Trophoblast cell (in vitro differentiated cells and primary cell): ENCODE data around the gene IGF1.
A peak's percentile ranks its signal among the peaks of the same experiment; 100 is the strongest.

Source experiments
- DNase-seq, 2 donors: peaks; one replicate each; pipeline ENCODE4 v3.0.0-alpha.2; 2016
- H2AFZ ChIP-seq: 2 replicates; pipeline ENCODE4 v1.6.1; 2013; ENCODE audit warnings: low read length, moderate library complexity, mild to moderate bottlenecking; ENCODE audit not compliant: insufficient read depth, poor library complexity
- H2AK5ac ChIP-seq: 2 replicates; pipeline ENCODE4 v1.6.1; 2013; ENCODE audit warnings: mild to moderate bottlenecking, low read length
- H2BK120ac ChIP-seq: 2 replicates; pipeline ENCODE4 v1.6.1; 2013; ENCODE audit warnings: low read length, mild to moderate bottlenecking, moderate library complexity; ENCODE audit not compliant: insufficient read depth, poor library complexity
- H2BK12ac ChIP-seq: 2 replicates; pipeline ENCODE4 v1.6.1; 2013; ENCODE audit warnings: mild to moderate bottlenecking, low read length, moderate library complexity
- H2BK5ac ChIP-seq: 2 replicates; pipeline ENCODE4 v1.6.1; 2013; ENCODE audit warnings: low read length, low read depth, moderate library complexity, mild to moderate bottlenecking; ENCODE audit not compliant: poor library complexity
- H3K14ac ChIP-seq: 2 replicates; pipeline ENCODE4 v1.6.1; 2013; ENCODE audit warnings: mild to moderate bottlenecking, low read length
- H3K18ac ChIP-seq: 2 replicates; pipeline ENCODE4 v1.6.1; 2013; ENCODE audit warnings: mild to moderate bottlenecking, low read length
- H3K23ac ChIP-seq: 2 replicates; pipeline ENCODE4 v1.6.1; 2013; ENCODE audit warnings: low read length
- H3K27ac ChIP-seq: 2 replicates; pipeline ENCODE4 v1.5.1; 2013; ENCODE audit warnings: low read depth, mild to moderate bottlenecking, inconsistent platforms, low read length, moderate library complexity
- H3K27me3 ChIP-seq: 2 replicates; pipeline ENCODE4 v1.6.1; 2013; ENCODE audit warnings: inconsistent platforms, mild to moderate bottlenecking, low read length, moderate library complexity; ENCODE audit not compliant: insufficient read depth
- H3K36me3 ChIP-seq, 2 experiments: 1 replicate in 1 of 2; 2 replicates in 1 of 2; pipeline ENCODE4 v1.6.1; 2013; ENCODE audit warnings: low read length in 2 of 2, mild to moderate bottlenecking in 2 of 2, moderate library complexity in 1 of 2; ENCODE audit not compliant: insufficient read depth in 2 of 2, control insufficient read depth in 1 of 2
- H3K4ac ChIP-seq: 2 replicates; pipeline ENCODE4 v1.6.1; 2013; ENCODE audit warnings: low read depth, mild to moderate bottlenecking, low read length, moderate library complexity
- H3K4me1 ChIP-seq, 2 experiments: 1 replicate in 1 of 2; 2 replicates in 1 of 2; pipeline ENCODE4 v1.6.1; 2013; ENCODE audit warnings: low read length in 2 of 2, mild to moderate bottlenecking in 2 of 2, moderate library complexity in 1 of 2; ENCODE audit not compliant: insufficient read depth in 2 of 2, control insufficient read depth in 1 of 2
- H3K4me2 ChIP-seq: 2 replicates; pipeline ENCODE4 v1.6.1; 2013; ENCODE audit warnings: inconsistent platforms, mild to moderate bottlenecking, low read length, moderate library complexity
- H3K4me3 ChIP-seq: 2 replicates; pipeline ENCODE4 v1.5.1; 2013; ENCODE audit warnings: mild to moderate bottlenecking, low read depth, low read length, inconsistent platforms
- H3K79me1 ChIP-seq: one replicate; pipeline ENCODE4 v1.6.1; 2013; ENCODE audit warnings: low read length
- H3K79me2 ChIP-seq: 2 replicates; pipeline ENCODE4 v1.6.1; 2013; ENCODE audit warnings: low read length, mild to moderate bottlenecking; ENCODE audit not compliant: control insufficient read depth, insufficient read depth, poor library complexity
- H3K9ac ChIP-seq: 2 replicates; pipeline ENCODE4 v1.6.1; 2013; ENCODE audit warnings: mild to moderate bottlenecking, low read length
- H3K9me3 ChIP-seq: 2 replicates; pipeline ENCODE4 v1.6.1; 2013; ENCODE audit warnings: low read depth, mild to moderate bottlenecking, control low read depth, inconsistent platforms, low read length; ENCODE audit not compliant: insufficient read depth
- H4K12ac ChIP-seq: 2 replicates; pipeline ENCODE4 v1.6.1; 2013; ENCODE audit warnings: low read depth, mild to moderate bottlenecking, low read length, moderate library complexity
- H4K8ac ChIP-seq: 2 replicates; pipeline ENCODE4 v1.6.1; 2013; ENCODE audit warnings: low read depth, mild to moderate bottlenecking, low read length, moderate library complexity
- H4K91ac ChIP-seq: one replicate; pipeline ENCODE4 v1.6.1; 2013; ENCODE audit warnings: low read depth, mild to moderate bottlenecking, low read length, moderate library complexity
- WGBS: extraction: QIAGEN DNeasy Blood & Tissue Kit; methylation state at CpG from one replicate; pipeline ENCODE4 v1.1.7; 2013; ENCODE audit warnings: missing lambda C conversion rate; ENCODE audit not compliant: insufficient read length, insufficient coverage; ENCODE audit errors: extremely low coverage; 5-methylcytosine and 5-hydroxymethylcytosine counted together

Gene IGF1

DNA sequence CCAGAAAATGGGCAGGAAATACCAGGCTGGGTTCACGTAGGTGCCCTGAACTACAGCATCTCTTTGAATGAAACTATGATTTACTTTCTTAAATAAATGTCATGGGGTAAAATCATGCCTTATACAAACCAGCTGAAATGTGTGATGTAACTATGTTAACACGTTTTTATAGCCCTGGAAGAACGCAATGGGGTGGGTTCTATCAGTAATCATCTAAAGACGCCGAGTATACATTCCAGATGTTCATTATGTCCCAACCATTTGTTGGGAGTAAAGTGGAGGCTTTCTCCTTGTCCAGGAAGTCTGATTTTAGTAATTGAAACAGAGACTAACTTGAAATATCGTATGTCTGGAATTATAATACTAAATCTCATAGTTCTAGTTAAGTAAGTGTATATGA lies 16.2 kb upstream of the IGF1 start:
- Histone ChIP-seq H3K14ac (no peak overlapping the region), H2AFZ (no peak overlapping the region), H3K4me1 (no peaks in the 10 kb centered on the region), H2BK120ac (no peak overlapping the region), H3K4ac (no peak overlapping the region), H3K9me3 (no peaks in the 10 kb centered on the region), H3K18ac (no peak overlapping the region), H3K79me1 (no peaks in the 10 kb centered on the region), H4K12ac (no peak overlapping the region), H2BK12ac (no peak overlapping the region), H3K27ac (no peak overlapping the region), H4K91ac (no peak overlapping the region), H3K79me2 (no peaks in the 10 kb centered on the region), H3K36me3 (no peaks in the 10 kb centered on the region), H3K4me2 (no peak overlapping the region), H2AK5ac (no peak overlapping the region), H2BK5ac (no peak overlapping the region), H3K27me3 (no peaks in the 10 kb centered on the region), H3K23ac (no peak overlapping the region), H4K8ac (no peak overlapping the region), H3K9ac (no peak overlapping the region), H3K4me3 (no peak overlapping the region)
- no CpG with 5 or more reads among the region's 6 CpGs for WGBS
- DNase-seq: no peak

DNA sequence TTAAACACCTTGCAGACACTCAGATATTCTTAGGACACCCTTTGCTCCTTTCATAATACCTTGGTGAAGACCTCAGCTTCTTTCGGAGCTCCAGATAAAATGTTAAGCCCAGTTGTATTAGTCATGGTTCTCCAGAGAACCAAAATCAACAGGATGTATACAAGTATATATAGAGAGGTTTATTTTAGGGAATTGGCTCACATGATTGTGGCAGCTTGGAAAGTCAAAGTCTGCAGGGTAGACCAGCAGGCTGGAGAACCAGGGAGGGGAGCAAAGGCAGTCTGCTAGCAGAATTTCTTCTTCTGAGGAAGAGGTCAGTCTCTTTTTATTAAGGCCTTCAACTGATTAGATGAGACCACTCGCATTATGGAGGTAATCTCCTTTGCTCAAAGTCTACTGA lies 6.9 kb upstream of the IGF1 start:
- no peak overlapping the region for H3K14ac ChIP-seq
- H3K4me1 ChIP-seq: peaks cover 0 to 2% of the 10 kb centered on the region in 2 experiments
- H3K36me3 ChIP-seq: no peaks in the 10 kb centered on the region
- H3K23ac ChIP-seq: no peak overlapping the region
- H3K4me3 ChIP-seq: no peak overlapping the region
- no peak overlapping the region for H2BK120ac ChIP-seq
- no peak overlapping the region for H2AK5ac ChIP-seq
- no peaks in the 10 kb centered on the region for H3K9me3 ChIP-seq
- H4K8ac ChIP-seq: no peak overlapping the region
- H3K27ac ChIP-seq: no peak overlapping the region
- H3K18ac ChIP-seq: no peak overlapping the region
- DNase-seq: no peak
- no peak overlapping the region for H2BK5ac ChIP-seq
- H4K12ac ChIP-seq: no peak overlapping the region
- no CpG with 5 or more reads among the region's 2 CpGs for WGBS
- no peaks in the 10 kb centered on the region for H3K79me2 ChIP-seq
- no peak overlapping the region for H3K9ac ChIP-seq
- H3K4me2 ChIP-seq: no peak overlapping the region
- H2BK12ac ChIP-seq: no peak overlapping the region
- no peak overlapping the region for H2AFZ ChIP-seq
- no peak overlapping the region for H3K4ac ChIP-seq
- no peaks in the 10 kb centered on the region for H3K27me3 ChIP-seq
- H4K91ac ChIP-seq: no peak overlapping the region
- H3K79me1 ChIP-seq: no peaks in the 10 kb centered on the region

GRCh38 chr12:102486153-102486552 lies 5.8 kb upstream of the IGF1 start:
- no peak overlapping the region for H4K12ac ChIP-seq
- peaks cover 0 to 2% of the 10 kb centered on the region in 2 experiments for H3K4me1 ChIP-seq
- H3K9me3 ChIP-seq: no peaks in the 10 kb centered on the region
- H3K27me3 ChIP-seq: no peaks in the 10 kb centered on the region
- no peak overlapping the region for H2AFZ ChIP-seq
- no peaks in the 10 kb centered on the region for H3K36me3 ChIP-seq
- no peak overlapping the region for H2AK5ac ChIP-seq
- H3K18ac ChIP-seq: no peak overlapping the region
- H3K9ac ChIP-seq: no peak overlapping the region
- DNase-seq: no peak
- no peak overlapping the region for H2BK5ac ChIP-seq
- H2BK120ac ChIP-seq: no peak overlapping the region
- H3K4me2 ChIP-seq: no peak overlapping the region
- H3K79me2 ChIP-seq: no peaks in the 10 kb centered on the region
- H4K8ac ChIP-seq: no peak overlapping the region
- H2BK12ac ChIP-seq: no peak overlapping the region
- H3K14ac ChIP-seq: no peak overlapping the region
- no peak overlapping the region for H4K91ac ChIP-seq
- no peak overlapping the region for H3K4me3 ChIP-seq
- WGBS: no CpG with 5 or more reads among the region's 2 CpGs
- no peak overlapping the region for H3K27ac ChIP-seq
- no peak overlapping the region for H3K4ac ChIP-seq
- H3K79me1 ChIP-seq: no peaks in the 10 kb centered on the region
- no peak overlapping the region for H3K23ac ChIP-seq

- Histone ChIP-seq H3K4ac (no peak overlapping the region), H3K14ac (no peak overlapping the region), H3K4me3 (no peak overlapping the region), H3K27me3 (no peaks in the 10 kb centered on the region), H3K79me2 (no peaks in the 10 kb centered on the region), H3K4me2 (no peak overlapping the region), H3K9ac (no peak overlapping the region), H3K4me1 (peaks cover 0 to 2% of the 10 kb centered on the region in 2 experiments), H3K27ac (no peak overlapping the region), H2AK5ac (no peak overlapping the region), H3K23ac (no peak overlapping the region), H3K9me3 (no peaks in the 10 kb centered on the region), H2BK120ac (peak overlapping the region; percentile 53), H2BK12ac (peak overlapping the region; percentile 92), H4K91ac (no peak overlapping the region), H3K79me1 (peaks cover 1% of the 10 kb centered on the region), H4K12ac (no peak overlapping the region), H2BK5ac (no peak overlapping the region), H2AFZ (no peak overlapping the region), H4K8ac (peak overlapping the region; percentile 84), H3K18ac (no peak overlapping the region), H3K36me3 (no peaks in the 10 kb centered on the region)
- WGBS: no CpG with 5 or more reads among the region's 12 CpGs
- peak; percentile 37 to 70 for DNase-seq
Observed at GRCh38 chr12:102484428-102484958, 4.1 kb upstream of the IGF1 start.
